GM12801 (cell line): ENCODE measurements around the gene MCUB.

Experiments used
- TF ChIP-seq, protein P1 (sequence below): IDR thresholded peaks from one replicate; pipeline ENCODE4 v1.5.1; 2011; ENCODE audit warnings: control low read depth; ENCODE audit not compliant: insufficient read length; ENCODE audit errors: extremely low read depth

The MCUB gene

DNA sequence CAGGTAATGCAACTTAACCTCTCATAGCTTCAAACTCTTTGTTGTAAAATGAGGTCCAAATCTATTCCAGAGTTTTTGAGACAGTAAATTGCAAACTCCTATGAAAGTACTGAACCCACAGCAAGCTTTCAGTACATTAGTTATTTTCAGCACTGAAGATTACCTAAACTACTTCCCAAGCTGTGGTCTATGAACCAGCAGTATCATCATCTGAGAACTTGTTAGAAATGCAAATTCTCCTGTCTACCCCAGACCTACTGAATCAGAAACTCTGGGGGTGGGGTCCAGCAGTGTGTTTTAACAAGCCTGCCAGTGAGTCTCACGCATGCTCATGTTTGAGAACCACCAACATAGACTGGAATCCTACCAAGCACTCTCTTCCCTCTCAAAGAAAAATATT lies 148.9 kb downstream of the MCUB start:
- TF ChIP-seq, protein P1, sequence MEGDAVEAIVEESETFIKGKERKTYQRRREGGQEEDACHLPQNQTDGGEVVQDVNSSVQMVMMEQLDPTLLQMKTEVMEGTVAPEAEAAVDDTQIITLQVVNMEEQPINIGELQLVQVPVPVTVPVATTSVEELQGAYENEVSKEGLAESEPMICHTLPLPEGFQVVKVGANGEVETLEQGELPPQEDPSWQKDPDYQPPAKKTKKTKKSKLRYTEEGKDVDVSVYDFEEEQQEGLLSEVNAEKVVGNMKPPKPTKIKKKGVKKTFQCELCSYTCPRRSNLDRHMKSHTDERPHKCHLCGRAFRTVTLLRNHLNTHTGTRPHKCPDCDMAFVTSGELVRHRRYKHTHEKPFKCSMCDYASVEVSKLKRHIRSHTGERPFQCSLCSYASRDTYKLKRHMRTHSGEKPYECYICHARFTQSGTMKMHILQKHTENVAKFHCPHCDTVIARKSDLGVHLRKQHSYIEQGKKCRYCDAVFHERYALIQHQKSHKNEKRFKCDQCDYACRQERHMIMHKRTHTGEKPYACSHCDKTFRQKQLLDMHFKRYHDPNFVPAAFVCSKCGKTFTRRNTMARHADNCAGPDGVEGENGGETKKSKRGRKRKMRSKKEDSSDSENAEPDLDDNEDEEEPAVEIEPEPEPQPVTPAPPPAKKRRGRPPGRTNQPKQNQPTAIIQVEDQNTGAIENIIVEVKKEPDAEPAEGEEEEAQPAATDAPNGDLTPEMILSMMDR = no peak

DNA sequence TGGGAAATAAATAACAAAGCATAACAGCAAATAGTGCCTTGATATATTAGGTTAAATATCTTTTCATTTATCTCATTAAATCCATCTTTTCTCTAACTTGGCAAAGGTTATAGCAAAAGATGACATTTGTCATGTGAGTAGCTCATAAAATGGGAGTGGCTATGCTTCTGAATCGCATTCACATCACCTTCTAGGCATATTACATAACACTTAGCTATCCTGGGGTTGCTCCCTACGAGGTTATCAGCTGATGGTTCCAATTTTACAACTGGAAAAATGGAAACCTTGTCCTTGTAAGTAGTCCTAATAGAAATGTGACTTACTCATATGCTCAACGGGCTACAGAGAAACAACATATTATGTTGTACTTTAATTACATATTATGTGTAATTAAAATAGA lies 153.5 kb downstream of the MCUB start:
- TF ChIP-seq, protein P1 = no peak

DNA sequence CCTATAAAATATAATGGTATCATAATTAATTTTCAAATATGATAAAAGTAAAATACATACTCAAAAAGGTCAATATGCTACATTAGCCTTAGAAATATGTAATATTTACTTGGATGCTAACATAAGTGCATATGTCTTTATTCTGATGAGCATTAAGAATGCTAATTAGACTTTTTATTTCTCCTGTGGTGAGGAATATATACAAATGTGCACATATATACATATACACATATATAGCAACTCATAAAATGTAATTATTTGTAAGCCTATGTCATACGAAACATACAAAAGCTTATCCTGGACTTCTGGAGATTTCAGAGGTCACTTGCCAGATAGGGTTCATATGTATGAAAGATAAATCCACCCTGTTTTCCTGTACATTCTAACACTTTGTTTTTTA lies 158.7 kb downstream of the MCUB start:
- TF ChIP-seq, protein P1 = no peak

DNA sequence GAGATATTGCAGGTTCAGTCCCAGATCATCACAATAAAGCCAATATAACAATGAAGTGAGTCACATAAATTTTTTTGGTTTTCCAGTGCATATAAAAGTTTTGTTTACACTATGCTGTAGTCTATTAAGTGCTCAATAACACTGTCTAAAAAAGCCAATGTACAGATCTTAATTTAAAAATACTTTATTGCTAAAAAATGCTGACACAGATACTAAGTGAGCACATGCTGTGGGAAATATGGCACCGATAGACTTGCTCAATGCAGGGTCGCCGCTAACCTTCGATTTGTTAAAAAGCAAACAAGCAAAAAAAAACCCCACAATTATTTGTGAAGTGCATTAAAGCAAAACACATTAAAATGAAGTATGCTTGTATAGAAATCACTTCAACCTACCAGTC lies 159.6 kb downstream of the MCUB start:
- TF ChIP-seq, protein P1 = no peak

DNA sequence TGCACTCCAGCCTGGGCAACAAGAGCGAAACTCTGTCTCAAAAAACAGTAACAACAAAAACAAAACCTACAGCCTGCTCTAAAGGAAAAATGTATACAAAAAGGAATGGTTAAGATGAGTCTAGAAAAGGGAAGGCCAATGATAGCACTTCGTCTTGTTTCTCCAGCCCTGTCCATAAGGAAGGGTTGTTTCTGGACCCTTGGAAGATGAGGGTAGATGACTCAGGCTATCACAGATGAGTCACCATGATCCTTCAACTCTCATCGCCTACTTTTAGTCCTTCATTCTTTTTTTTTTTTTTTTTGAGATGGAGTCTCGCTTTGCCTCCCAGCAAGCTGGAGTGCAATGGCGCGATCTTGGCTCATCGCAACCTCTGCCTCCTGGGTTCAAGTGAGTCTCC lies 161.0 kb downstream of the MCUB start:
- TF ChIP-seq, protein P1 = no peak

DNA sequence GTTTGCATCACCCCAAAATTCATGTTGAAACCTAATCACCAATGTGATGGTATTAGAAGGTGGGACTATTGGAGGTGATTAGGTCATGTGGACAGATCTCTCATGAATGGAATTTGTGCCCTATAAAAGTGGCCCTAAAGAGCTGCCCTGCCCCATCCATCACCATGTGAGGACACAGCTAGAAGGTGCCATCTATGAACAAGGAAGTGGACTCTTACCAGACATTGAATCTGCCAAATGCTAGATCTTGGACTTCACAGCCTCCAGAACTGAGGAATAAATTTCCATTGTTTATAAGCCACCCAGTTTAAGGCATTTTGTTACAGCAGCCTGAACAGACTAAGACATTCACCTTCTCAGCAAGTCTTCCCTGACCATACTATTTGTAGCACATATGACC lies 162.3 kb downstream of the MCUB start:
- TF ChIP-seq, protein P1 = no peak

DNA sequence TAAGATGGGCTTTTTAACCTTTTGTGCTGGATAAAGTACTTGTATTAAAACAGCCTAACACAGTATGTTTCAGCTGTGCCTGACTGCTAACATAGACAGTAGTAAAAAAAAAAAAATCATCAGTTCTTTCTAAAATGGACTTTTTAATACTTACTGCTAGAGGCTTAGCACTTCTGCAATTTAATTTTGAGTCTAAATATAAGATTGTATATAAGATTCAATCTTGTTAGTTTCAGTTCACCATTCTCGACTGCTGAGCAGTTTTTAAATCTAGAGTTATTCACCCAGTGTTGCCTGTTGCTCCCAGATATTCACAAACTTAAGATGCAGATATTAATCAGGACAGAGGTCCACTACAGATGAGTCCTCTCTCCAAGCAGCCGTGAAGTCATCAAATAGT lies 163.1 kb downstream of the MCUB start:
- TF ChIP-seq, protein P1 = no peak

DNA sequence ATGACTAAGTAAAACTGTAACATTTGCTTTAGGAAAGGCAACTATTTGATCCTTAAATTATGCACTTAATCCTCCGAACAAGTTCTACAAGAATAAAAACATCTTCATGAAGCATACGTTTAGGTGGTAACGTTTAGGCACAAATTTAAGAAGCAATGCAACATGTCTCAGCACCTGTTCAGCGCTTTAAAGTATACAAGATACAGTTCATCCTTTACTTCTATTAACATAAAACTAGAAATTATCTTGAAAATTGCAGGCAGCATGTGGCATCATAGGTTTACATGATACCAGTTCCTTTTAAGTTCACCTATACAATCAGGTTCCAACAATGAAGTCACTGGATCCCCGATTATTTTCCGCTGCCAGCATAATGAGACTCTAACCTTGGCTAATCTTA lies 168.3 kb downstream of the MCUB start:
- TF ChIP-seq, protein P1 = no peak
